PC-9 (cell line): ENCODE results near the gene EPGN. TPM values are rescaled to one million over a fixed set of nuclear protein-coding genes. Genes with fewer than 3 reads are reported as not detected.

ENCODE experiments used
- BruUV-seq: library from RNA; stranded (reverse); fragments of 400-500 nt; replicated peaks from 2 replicates; lab custom pipeline; 2021; lab: Mats Ljungman, UMichigan
- CTCF ChIA-PET: fragments of 300-600 bp; sonication (Branson Sonifier 250); formaldehyde crosslinking; loops from one replicate; lab custom pipeline; 2022; ENCODE audit warnings: antibody characterized with exemption; lab: Charles Lee
- POLR2A ChIA-PET: fragments of 300-600 bp; sonication (Branson Sonifier 250); formaldehyde crosslinking; loops from one replicate; lab custom pipeline; 2022; ENCODE audit warnings: antibody characterized with exemption; ENCODE audit not compliant: unreplicated experiment; lab: Charles Lee
- DNase-seq, 2 experiments: peaks; one replicate each; pipeline versions ENCODE4 v3.0.0 to v3.0.0-alpha.2; 2015 to 2022; ENCODE audit warnings: mixed read lengths in 1 of 2
- H2AFZ ChIP-seq: fragments of 200-600 bp; sonication (generic); 2 replicates; pipeline ENCODE4 v1.8.1; 2017; ENCODE audit warnings: antibody characterized with exemption
- H3F3A ChIP-seq: fragments of 200-600 bp; sonication (generic); 2 replicates; pipeline ENCODE4 v1.8.1; 2017; ENCODE audit warnings: antibody characterized with exemption, mild to moderate bottlenecking, low read depth; ENCODE audit not compliant: insufficient read depth
- H3K27ac ChIP-seq: fragments of 200-600 bp; sonication (generic); 2 replicates; pipeline ENCODE4 v1.6.1; 2016; ENCODE audit warnings: mixed run types
- H3K27me3 ChIP-seq: fragments of 200-600 bp; sonication (generic); 2 replicates; pipeline ENCODE4 v1.6.1; 2016; ENCODE audit warnings: low read depth, mixed run types; ENCODE audit not compliant: insufficient read depth
- H3K36me3 ChIP-seq: fragments of 200-600 bp; sonication (generic); 2 replicates; pipeline ENCODE4 v1.6.1; 2016; ENCODE audit warnings: low read depth, mixed run types
- H3K4me1 ChIP-seq: fragments of 200-600 bp; sonication (generic); replicated peaks from 2 replicates; pipeline ENCODE4 v1.6.1; 2016; ENCODE audit warnings: mixed run types; ENCODE audit not compliant: insufficient read depth
- H3K4me2 ChIP-seq: fragments of 200-600 bp; sonication (generic); 2 replicates; pipeline ENCODE4 v1.6.1; 2017; ENCODE audit warnings: mixed run types
- H3K4me3 ChIP-seq: fragments of 200-600 bp; sonication (generic); 2 replicates; pipeline ENCODE4 v1.6.1; 2016; ENCODE audit warnings: mixed run types
- H3K79me2 ChIP-seq: fragments of 200-600 bp; sonication (generic); 2 replicates; pipeline ENCODE4 v1.6.1; 2017; ENCODE audit warnings: low read depth, mixed run types
- H3K9me2 ChIP-seq: fragments of 200-600 bp; sonication (generic); 2 replicates; pipeline ENCODE4 v1.8.1; 2017; ENCODE audit warnings: mild to moderate bottlenecking; ENCODE audit not compliant: insufficient read depth
- H3K9me3 ChIP-seq: fragments of 200-600 bp; sonication (generic); 2 replicates; pipeline ENCODE4 v1.8.1; 2016; ENCODE audit warnings: low read depth; ENCODE audit not compliant: insufficient read depth
- H4K20me1 ChIP-seq: fragments of 200-600 bp; sonication (generic); 2 replicates; pipeline ENCODE4 v1.8.1; 2017; ENCODE audit not compliant: insufficient read depth
- EZH2 ChIP-seq: fragments of 200-600 bp; sonication (generic); IDR thresholded peaks from 2 replicates; pipeline ENCODE4 v1.8.0; 2017; ENCODE audit warnings: antibody characterized with exemption, low read depth
- intact Hi-C: fragments of 100-400 bp; cut with micrococcal nuclease; formaldehyde crosslinking; loops from one replicate; pipeline ENCODE4 v1.10.0; 2022; ENCODE audit not compliant: unreplicated experiment
- total RNA-seq: library from RNA; stranded (reverse); gene quantifications from 2 replicates; pipeline ENCODE4 v1.2.3, GENCODE V29; 2021
- TF ChIP-seq, protein P1 (sequence below): fragments of 200-600 bp; sonication (generic); conservative IDR thresholded peaks from 2 replicates; pipeline ENCODE4 v1.6.1; 2017; ENCODE audit warnings: mixed run types, antibody characterized with exemption, mild to moderate bottlenecking, moderate library complexity

EPGN gene
- total RNA-seq, 1 experiment from 2014 or later, result 4.5 TPM

- intact Hi-C loops, result no loop called here
These were observed 26.4 kb downstream of the EPGN start for GRCh38 chr4:74334636-74335035.

GRCh38 chr4:74335341-74336021 lies 27.2 kb downstream of the EPGN start:
- Histone ChIP-seq H3F3A (no peaks in the 10 kb centered on the region), H3K9me3 (no peaks in the 10 kb centered on the region), H3K36me3 (no peaks in the 10 kb centered on the region), H3K4me2 (no peak overlapping the region), H4K20me1 (no peaks in the 10 kb centered on the region), H3K27me3 (no peaks in the 10 kb centered on the region), H3K4me3 (no peak overlapping the region), H3K9me2 (no peaks in the 10 kb centered on the region), H3K27ac (no peak overlapping the region), H3K4me1 (no peaks in the 10 kb centered on the region), H3K79me2 (no peaks in the 10 kb centered on the region), H2AFZ (no peak overlapping the region)
- DNase-seq, result no peak
- BruUV-seq, result no TSS peak
- intact Hi-C loops, result no loop called here
- CTCF ChIA-PET, result no interaction called here
- TF ChIP-seq, protein P1, sequence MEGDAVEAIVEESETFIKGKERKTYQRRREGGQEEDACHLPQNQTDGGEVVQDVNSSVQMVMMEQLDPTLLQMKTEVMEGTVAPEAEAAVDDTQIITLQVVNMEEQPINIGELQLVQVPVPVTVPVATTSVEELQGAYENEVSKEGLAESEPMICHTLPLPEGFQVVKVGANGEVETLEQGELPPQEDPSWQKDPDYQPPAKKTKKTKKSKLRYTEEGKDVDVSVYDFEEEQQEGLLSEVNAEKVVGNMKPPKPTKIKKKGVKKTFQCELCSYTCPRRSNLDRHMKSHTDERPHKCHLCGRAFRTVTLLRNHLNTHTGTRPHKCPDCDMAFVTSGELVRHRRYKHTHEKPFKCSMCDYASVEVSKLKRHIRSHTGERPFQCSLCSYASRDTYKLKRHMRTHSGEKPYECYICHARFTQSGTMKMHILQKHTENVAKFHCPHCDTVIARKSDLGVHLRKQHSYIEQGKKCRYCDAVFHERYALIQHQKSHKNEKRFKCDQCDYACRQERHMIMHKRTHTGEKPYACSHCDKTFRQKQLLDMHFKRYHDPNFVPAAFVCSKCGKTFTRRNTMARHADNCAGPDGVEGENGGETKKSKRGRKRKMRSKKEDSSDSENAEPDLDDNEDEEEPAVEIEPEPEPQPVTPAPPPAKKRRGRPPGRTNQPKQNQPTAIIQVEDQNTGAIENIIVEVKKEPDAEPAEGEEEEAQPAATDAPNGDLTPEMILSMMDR, result no peak
- TF ChIP-seq EZH2, result no peak
- POLR2A ChIA-PET, result no interaction called here

More at GRCh38 chr4:74334636-74335035, 26.4 kb downstream of the EPGN start:
- H3K9me3 ChIP-seq, result no peaks in the 10 kb centered on the region
- no peaks in the 10 kb centered on the region for H3K36me3 ChIP-seq
- no peaks in the 10 kb centered on the region for H4K20me1 ChIP-seq
- no peaks in the 10 kb centered on the region for H3K4me1 ChIP-seq
- H3K79me2 ChIP-seq, result no peaks in the 10 kb centered on the region
- CTCF ChIA-PET, result no interaction called here
- no peaks in the 10 kb centered on the region for H3K27me3 ChIP-seq
- TF ChIP-seq, protein P1, result no peak
- no peak for TF ChIP-seq EZH2
- H3K9me2 ChIP-seq, result no peaks in the 10 kb centered on the region
- H2AFZ ChIP-seq, result no peak overlapping the region
- H3K4me3 ChIP-seq, result no peak overlapping the region
- DNase-seq, result no peak
- POLR2A ChIA-PET, result no interaction called here
- H3K4me2 ChIP-seq, result no peak overlapping the region
- BruUV-seq, result no TSS peak
- H3K27ac ChIP-seq, result no peak overlapping the region
- no peaks in the 10 kb centered on the region for H3F3A ChIP-seq

GRCh38 chr4:74338792-74339333 lies 30.6 kb downstream of the EPGN start:
- ChIA-PET CTCF (no interaction called here), POLR2A (no interaction called here)
- Histone ChIP-seq H3K27me3 (no peaks in the 10 kb centered on the region), H3F3A (no peaks in the 10 kb centered on the region), H3K36me3 (no peaks in the 10 kb centered on the region), H3K4me2 (no peak overlapping the region), H2AFZ (no peak overlapping the region), H4K20me1 (no peaks in the 10 kb centered on the region), H3K9me2 (no peaks in the 10 kb centered on the region), H3K79me2 (no peaks in the 10 kb centered on the region), H3K4me3 (no peak overlapping the region), H3K9me3 (no peaks in the 10 kb centered on the region; the same call in 1 of the 2 replicates), H3K27ac (no peak overlapping the region), H3K4me1 (no peaks in the 10 kb centered on the region)
- BruUV-seq, result no TSS peak
- DNase-seq, result no peak
- TF ChIP-seq, protein P1, result no peak
- no peak for TF ChIP-seq EZH2
- intact Hi-C loops, result no loop called here
